Suprapubic skin (tissue), 4 donors: Measurements from ENCODE around the gene TTC21A.

Experiments
- EP300 ChIP-seq: sonication (generic); formaldehyde crosslinking; IDR thresholded peaks from one replicate; pipeline ENCODE4 v1.6.1; 2017; ENCODE audit warnings: antibody characterized with exemption
- POLR2A ChIP-seq, 2 donors: fragments of 450-650 bp; IDR thresholded peaks; one replicate each; pipeline ENCODE4 v1.6.1; 2017; ENCODE audit warnings: antibody characterized with exemption in 2 of 2, mild to moderate bottlenecking in 2 of 2, moderate library complexity in 2 of 2
- POLR2AphosphoS5 ChIP-seq, 3 donors: sonication (generic); formaldehyde crosslinking; IDR thresholded peaks; one replicate each; pipeline ENCODE4 v1.6.1; 2017; ENCODE audit warnings: antibody characterized with exemption in 3 of 3
- TF ChIP-seq, protein P1 (sequence below), 2 donors: fragments of 200-600 bp in 1 of 2; fragments of 450-650 bp in 1 of 2; sonication (generic) in 1 of 2; IDR thresholded peaks; one replicate each; pipeline ENCODE4 v1.5.1; 2016 to 2019; ENCODE audit warnings: antibody characterized with exemption in 2 of 2, mild to moderate bottlenecking in 1 of 2, moderate library complexity in 1 of 2

DNA sequence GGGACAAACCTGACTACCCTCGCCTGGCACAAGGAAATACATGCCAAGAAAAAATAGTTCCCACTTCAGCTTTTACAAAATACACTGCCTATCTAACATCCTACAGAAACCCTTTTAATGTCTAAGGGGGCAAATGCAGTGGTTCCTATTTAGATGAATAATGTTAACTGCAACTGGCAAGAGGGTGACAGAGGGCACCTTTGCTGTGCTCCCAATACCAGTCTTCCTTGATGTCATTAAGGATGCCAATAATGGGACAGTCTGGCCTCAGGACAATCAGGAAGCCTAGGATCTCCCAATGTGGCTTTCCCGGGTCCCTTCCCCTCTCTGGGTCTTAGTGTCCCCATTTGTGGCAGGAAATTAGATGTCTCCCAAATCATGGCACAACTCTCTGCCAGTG lies 32.0 kb downstream of the TTC21A start:
- TF ChIP-seq, protein P1, sequence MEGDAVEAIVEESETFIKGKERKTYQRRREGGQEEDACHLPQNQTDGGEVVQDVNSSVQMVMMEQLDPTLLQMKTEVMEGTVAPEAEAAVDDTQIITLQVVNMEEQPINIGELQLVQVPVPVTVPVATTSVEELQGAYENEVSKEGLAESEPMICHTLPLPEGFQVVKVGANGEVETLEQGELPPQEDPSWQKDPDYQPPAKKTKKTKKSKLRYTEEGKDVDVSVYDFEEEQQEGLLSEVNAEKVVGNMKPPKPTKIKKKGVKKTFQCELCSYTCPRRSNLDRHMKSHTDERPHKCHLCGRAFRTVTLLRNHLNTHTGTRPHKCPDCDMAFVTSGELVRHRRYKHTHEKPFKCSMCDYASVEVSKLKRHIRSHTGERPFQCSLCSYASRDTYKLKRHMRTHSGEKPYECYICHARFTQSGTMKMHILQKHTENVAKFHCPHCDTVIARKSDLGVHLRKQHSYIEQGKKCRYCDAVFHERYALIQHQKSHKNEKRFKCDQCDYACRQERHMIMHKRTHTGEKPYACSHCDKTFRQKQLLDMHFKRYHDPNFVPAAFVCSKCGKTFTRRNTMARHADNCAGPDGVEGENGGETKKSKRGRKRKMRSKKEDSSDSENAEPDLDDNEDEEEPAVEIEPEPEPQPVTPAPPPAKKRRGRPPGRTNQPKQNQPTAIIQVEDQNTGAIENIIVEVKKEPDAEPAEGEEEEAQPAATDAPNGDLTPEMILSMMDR (IDR thresholded peaks at IDR 0.05) = no peak
- TF ChIP-seq POLR2AphosphoS5 (IDR thresholded peaks at IDR 0.05) (no peak), POLR2A (IDR thresholded peaks at IDR 0.05) (no peak), EP300 (no peak)
